ENCODE data around the gene FOXI1.

The FOXI1 gene

GRCh38 chr5:170154297-170154696 lies 48.6 kb downstream of the FOXI1 start:
- no peak for DNase-seq

- DNase-seq: no peak
These were observed 49.0 kb downstream of the FOXI1 start for GRCh38 chr5:170154744-170155143.

GRCh38 chr5:170155771-170156170 lies 50.1 kb downstream of the FOXI1 start:
- no peak for DNase-seq

GRCh38 chr5:170159101-170159698 lies 53.5 kb downstream of the FOXI1 start:
- DNase-seq: peak; percentile 94

Data from NCI-H226 (cell line).